HepG2 (cell line): ENCODE data around the gene SPAG9. TPM values are rescaled to one million over a fixed set of nuclear protein-coding genes. Genes with fewer than 3 reads are reported as not detected.
A peak's percentile ranks its signal among the peaks of the same experiment; 100 is the strongest.

ENCODE experiments used
- ATAC-seq: fragments of 200-7000 bp; cut with Tn5 transposase; 3 replicates; pipeline ENCODE4 v1.9.1; 2020; ENCODE audit warnings: mild to moderate bottlenecking, moderate library complexity
- BruUV-seq: library from RNA; stranded (reverse); fragments of 400-500 nt; replicated peaks from 2 replicates; lab custom pipeline; 2021; lab: Mats Ljungman, UMichigan
- CTCF ChIA-PET: fragments of 300-600 bp; formaldehyde crosslinking; extraction: SDS; loops from one replicate; lab custom pipeline; 2021; ENCODE audit warnings: low total read pairs, inconsistent platforms, low intra/inter-chr PET ratio; lab: Yijun Ruan, JAX
- POLR2A ChIA-PET: fragments of 350-600 bp; sonication (Branson Sonifier 250); formaldehyde crosslinking; loops from one replicate; lab custom pipeline; 2020; ENCODE audit warnings: antibody characterized with exemption, inconsistent platforms; lab: Yijun Ruan, JAX
- DNase-seq: peaks from one replicate; pipeline ENCODE4 v3.0.0-alpha.2; 2015; ENCODE audit warnings: low spot score
- FAIRE-seq: peaks from 3 replicates; lab custom pipeline; 2011; peaks lifted over from hg19 to GRCh38; lab: Jason Lieb, UNC
- H2AFZ ChIP-seq: one replicate; pipeline ENCODE4 v1.6.1; 2011; ENCODE audit warnings: low read length, inconsistent platforms
- H3K27ac ChIP-seq: fragments of 300-600 bp; 3 replicates; pipeline ENCODE4 v1.8.0; 2011; ENCODE audit warnings: mixed run types, mild to moderate bottlenecking, mixed read lengths, low read length, inconsistent platforms; ENCODE audit not compliant: insufficient read depth; ENCODE audit errors: extremely low read length
- H3K27me3 ChIP-seq, 2 experiments: fragments of 200-600 bp in 1 of 2; 2 replicates in 1 of 2; 3 replicates in 1 of 2; pipeline versions ENCODE4 v1.6.0 to v1.8.0; 2011; ENCODE audit warnings: low read length in 2 of 2, mild to moderate bottlenecking in 2 of 2, moderate library complexity in 2 of 2, inconsistent platforms in 1 of 2; ENCODE audit not compliant: insufficient read depth in 2 of 2, control insufficient read depth in 1 of 2
- H3K36me3 ChIP-seq, 2 experiments: fragments of 200-600 bp in 1 of 2; replicated peaks in 1 of 2; 2 replicates in 1 of 2; 3 replicates in 1 of 2; pipeline versions ENCODE4 v1.5.1 to v1.8.0; 2011; ENCODE audit warnings: low read length in 2 of 2, inconsistent platforms in 1 of 2; ENCODE audit not compliant: insufficient read depth in 2 of 2, control insufficient read depth in 1 of 2
- H3K4me1 ChIP-seq: 2 replicates; pipeline ENCODE4 v1.5.1; 2012; ENCODE audit warnings: low read length, inconsistent platforms; ENCODE audit not compliant: insufficient read depth
- H3K4me2 ChIP-seq: 2 replicates; pipeline ENCODE4 v1.6.0; 2011; ENCODE audit warnings: low read depth, low read length, inconsistent platforms
- H3K4me3 ChIP-seq, 3 experiments: fragments of 200-600 bp in 1 of 3; sonication (generic), shearing (Covaris generic) in 1 of 3; replicated peaks in 1 of 3; 2 replicates each; pipeline ENCODE4 v1.5.1; 2011 to 2016; ENCODE audit warnings: low read length in 3 of 3, inconsistent platforms in 2 of 3, low read depth in 2 of 3, mild to moderate bottlenecking in 2 of 3, control low read depth in 1 of 3, mixed read lengths in 1 of 3; ENCODE audit not compliant: insufficient read depth in 1 of 3
- H3K79me2 ChIP-seq: one replicate; pipeline ENCODE4 v1.6.1; 2011; ENCODE audit warnings: low read length, inconsistent platforms; ENCODE audit not compliant: insufficient read depth
- H3K9ac ChIP-seq: 2 replicates; pipeline ENCODE4 v1.6.0; 2011; ENCODE audit warnings: mild to moderate bottlenecking, low read depth, low read length, inconsistent platforms; ENCODE audit not compliant: insufficient read depth
- H3K9me3 ChIP-seq: 2 replicates; pipeline ENCODE4 v1.5.1; 2012; ENCODE audit warnings: mild to moderate bottlenecking, low read length
- H4K20me1 ChIP-seq: 2 replicates; pipeline ENCODE4 v1.6.0; 2011; ENCODE audit warnings: inconsistent platforms, mild to moderate bottlenecking, low read length, moderate library complexity; ENCODE audit not compliant: insufficient read depth
- ARNT2 ChIP-seq: sonication (generic); formaldehyde crosslinking; IDR thresholded peaks from 2 replicates; pipeline ENCODE4 v1.8.0; 2022; ENCODE audit warnings: mild to moderate bottlenecking, low read depth, missing genetic modification reagents, moderate library complexity
- FOXC1 ChIP-seq: sonication (generic); formaldehyde crosslinking; IDR thresholded peaks from 2 replicates; pipeline ENCODE4 v1.8.0; 2022; ENCODE audit warnings: mild to moderate bottlenecking, missing genetic modification reagents, borderline replicate concordance
- KDM5B ChIP-seq: sonication (generic); formaldehyde crosslinking; IDR thresholded peaks from 2 replicates; pipeline ENCODE4 v1.4.0; 2020; ENCODE audit warnings: missing genetic modification reagents, mild to moderate bottlenecking, borderline replicate concordance
- MED8 ChIP-seq: sonication (generic); formaldehyde crosslinking; IDR thresholded peaks from 2 replicates; pipeline ENCODE4 v1.8.1; 2023; ENCODE audit warnings: mild to moderate bottlenecking, missing genetic modification reagents; ENCODE audit not compliant: insufficient replicate concordance
- POLR2AphosphoS5 ChIP-seq: IDR thresholded peaks from 2 replicates; pipeline ENCODE4 v1.6.1; 2012; ENCODE audit warnings: low read depth, low read length
- PPARG ChIP-seq: conservative IDR thresholded peaks from 2 replicates; pipeline ENCODE4 v1.6.1; 2016; ENCODE audit warnings: missing biosample characterization, missing genetic modification reagents
- SATB2 ChIP-seq: sonication (generic); formaldehyde crosslinking; IDR thresholded peaks from 2 replicates; pipeline ENCODE4 v1.5.0; 2020; ENCODE audit warnings: missing genetic modification reagents
- U2AF1 ChIP-seq: fragments of 200-400 bp; formaldehyde crosslinking; optimal IDR thresholded peaks from 2 replicates; pipeline ENCODE3; 2017; ENCODE audit warnings: mild to moderate bottlenecking, low read depth, low read length
- ZNF556 ChIP-seq: sonication (generic); formaldehyde crosslinking; IDR thresholded peaks from 2 replicates; pipeline ENCODE4 v1.4.0; 2020; ENCODE audit warnings: mild to moderate bottlenecking, missing genetic modification reagents, borderline replicate concordance
- ZNF781 ChIP-seq: sonication (generic); formaldehyde crosslinking; IDR thresholded peaks from 2 replicates; pipeline ENCODE4 v1.5.1; 2020; ENCODE audit warnings: borderline replicate concordance, mild to moderate bottlenecking, missing genetic modification reagents; ENCODE audit errors: not compliant biosample characterization
- WGBS: methylation state at CpG from one replicate; pipeline ENCODE4 v1.1.6; 2017; ENCODE audit warnings: low lambda C conversion rate; 5-methylcytosine and 5-hydroxymethylcytosine counted together
- in situ Hi-C: cut with HindIII; loops from 2 replicates; pipeline ENCODE4 v1.10.0; 2017; ENCODE audit warnings: low pct_unique_long_range_greater_than_20kb; ENCODE audit not compliant: extremely low pct_ligation_motif_present
- intact Hi-C: fragments of 100-400 bp; cut with micrococcal nuclease; formaldehyde crosslinking; loops from one replicate; pipeline ENCODE4 v1.10.0; 2022; ENCODE audit not compliant: unreplicated experiment
- polyA plus RNA-seq, 8 experiments: library from polyadenylated mRNA; depleted of rRNA in 3 of 8; stranded (reverse) in 7 of 8; unstranded in 1 of 8; fragments of >200 nt; fragmentation: Illumina TruSeq in 4 of 8; extraction: Trizol in 4 of 8; gene quantifications; 2 replicates each; pipeline versions ENCODE4 v1.2.1 to v1.2.3, GENCODE V29; 2011 to 2016; ENCODE audit warnings: low read depth in 4 of 8, missing spikeins in 1 of 8, mixed read lengths in 1 of 8; ENCODE audit not compliant: insufficient read depth in 1 of 8
- total RNA-seq, 5 experiments: library from RNA; depleted of rRNA; stranded (reverse); fragments of >200 nt; fragmentation: Illumina TruSeq; extraction: Trizol; gene quantifications; 2 replicates each; pipeline ENCODE4 v1.2.3, GENCODE V29; 2016; ENCODE audit warnings: low read depth in 1 of 5
- TF ChIP-seq, protein P1 (sequence below): sonication (generic); formaldehyde crosslinking; IDR thresholded peaks from 2 replicates; pipeline ENCODE4 v1.4.0; 2020; ENCODE audit warnings: mild to moderate bottlenecking, missing genetic modification reagents
- TF ChIP-seq, protein P2 (sequence below): IDR thresholded peaks from 2 replicates; pipeline ENCODE4 v1.6.1; 2016; ENCODE audit warnings: missing biosample characterization, missing genetic modification reagents, low read depth
- TF ChIP-seq, protein P3 (sequence below): sonication (generic); formaldehyde crosslinking; IDR thresholded peaks from 2 replicates; pipeline ENCODE4 v1.4.0; 2020; ENCODE audit warnings: mild to moderate bottlenecking, missing genetic modification reagents
- TF ChIP-seq, protein P4 (sequence below): sonication (generic); formaldehyde crosslinking; IDR thresholded peaks from 2 replicates; pipeline ENCODE4 v1.4.0; 2020; ENCODE audit warnings: missing genetic modification reagents
- TF ChIP-seq, protein P5 (sequence below): sonication (generic); formaldehyde crosslinking; IDR thresholded peaks from 2 replicates; pipeline ENCODE4 v1.5.0; 2020; ENCODE audit warnings: missing genetic modification reagents

The SPAG9 gene
- total and polyA plus RNA-seq, 2 of the 13 experiments (the other 11 are each of a cell fraction or from before 2014, with no cell fraction given): 43.2 to 78.6 TPM

DNA sequence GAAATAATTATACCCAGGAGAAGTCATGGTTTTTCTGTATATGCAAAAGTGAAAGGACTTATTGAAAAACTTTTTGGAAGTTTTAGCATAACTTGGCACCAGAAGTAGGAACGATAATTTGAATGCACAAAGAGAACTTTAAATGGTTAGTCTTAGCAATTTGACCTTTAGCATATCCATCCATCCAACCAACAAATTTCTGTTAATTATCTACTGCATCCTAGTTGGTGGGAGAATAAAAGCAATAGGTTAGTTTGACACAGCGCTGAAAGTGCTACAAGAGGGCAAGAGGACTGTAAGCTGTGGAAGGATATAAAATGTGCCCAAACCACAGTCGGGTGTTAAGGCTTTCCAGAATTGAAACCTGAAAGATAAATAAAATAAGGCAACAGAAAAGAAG is 17.6 kb downstream of the SPAG9 start:
- Histone ChIP-seq H3K4me3 (no peak overlapping the region), H3K9ac (no peak overlapping the region), H3K4me1 (peaks cover 70% of the 10 kb centered on the region), H3K27me3 (no peaks in the 10 kb centered on the region), H3K9me3 (no peaks in the 10 kb centered on the region), H3K79me2 (peaks cover 83% of the 10 kb centered on the region), H4K20me1 (peaks cover 41% of the 10 kb centered on the region; the same call in 1 of the 2 replicates), H3K36me3 (peaks cover 0 to 4% of the 10 kb centered on the region in 2 experiments; a peak in 3 of 5 replicates), H2AFZ (no peak overlapping the region), H3K27ac (peak overlapping the region; percentile 11), H3K4me2 (peak overlapping the region; percentile 40)
- in situ Hi-C loops (no loop called here), intact Hi-C loops (no loop called here)
- FAIRE-seq: no peak
- POLR2A ChIA-PET: no interaction called here
- DNase-seq: no peak
- ATAC-seq: peak; percentile 79
- CTCF ChIA-PET: no interaction called here
- no TSS peak for BruUV-seq
- 13% methylated on average over 3 of the region's 3 CpGs for WGBS
- TF ChIP-seq, protein P1, sequence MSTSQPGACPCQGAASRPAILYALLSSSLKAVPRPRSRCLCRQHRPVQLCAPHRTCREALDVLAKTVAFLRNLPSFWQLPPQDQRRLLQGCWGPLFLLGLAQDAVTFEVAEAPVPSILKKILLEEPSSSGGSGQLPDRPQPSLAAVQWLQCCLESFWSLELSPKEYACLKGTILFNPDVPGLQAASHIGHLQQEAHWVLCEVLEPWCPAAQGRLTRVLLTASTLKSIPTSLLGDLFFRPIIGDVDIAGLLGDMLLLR: no peak
- TF ChIP-seq KDM5B (CRISPR knock-in tag): no peak
- TF ChIP-seq ZNF781 (CRISPR knock-in tag): no peak
- no peak for TF ChIP-seq SATB2 (CRISPR knock-in tag)
- TF ChIP-seq PPARG (CRISPR knock-in tag): 0 out of 2 replicates have a peak, but pooled peaks have one; percentile 18
- TF ChIP-seq, protein P2, sequence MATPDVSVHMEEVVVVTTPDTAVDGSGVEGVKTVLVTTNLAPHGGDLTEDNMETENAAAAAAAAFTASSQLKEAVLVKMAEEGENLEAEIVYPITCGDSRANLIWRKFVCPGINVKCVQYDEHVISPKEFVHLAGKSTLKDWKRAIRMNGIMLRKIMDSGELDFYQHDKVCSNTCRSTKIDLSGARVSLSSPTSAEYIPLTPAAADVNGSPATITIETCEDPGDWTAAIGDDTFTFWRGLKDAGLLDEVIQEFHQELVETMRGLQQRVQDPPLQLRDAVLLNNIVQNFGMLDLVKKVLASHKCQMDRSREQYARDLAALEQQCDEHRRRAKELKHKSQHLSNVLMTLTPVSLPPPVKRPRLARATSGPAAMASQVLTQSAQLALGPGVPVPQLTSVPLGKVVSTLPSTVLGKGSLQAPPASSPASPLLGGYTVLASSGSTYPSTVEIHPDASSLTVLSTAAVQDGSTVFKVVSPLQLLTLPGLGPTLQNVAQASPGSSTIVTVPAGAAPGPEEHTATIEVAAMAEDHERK (CRISPR knock-in tag): no peak
- TF ChIP-seq, protein P3, sequence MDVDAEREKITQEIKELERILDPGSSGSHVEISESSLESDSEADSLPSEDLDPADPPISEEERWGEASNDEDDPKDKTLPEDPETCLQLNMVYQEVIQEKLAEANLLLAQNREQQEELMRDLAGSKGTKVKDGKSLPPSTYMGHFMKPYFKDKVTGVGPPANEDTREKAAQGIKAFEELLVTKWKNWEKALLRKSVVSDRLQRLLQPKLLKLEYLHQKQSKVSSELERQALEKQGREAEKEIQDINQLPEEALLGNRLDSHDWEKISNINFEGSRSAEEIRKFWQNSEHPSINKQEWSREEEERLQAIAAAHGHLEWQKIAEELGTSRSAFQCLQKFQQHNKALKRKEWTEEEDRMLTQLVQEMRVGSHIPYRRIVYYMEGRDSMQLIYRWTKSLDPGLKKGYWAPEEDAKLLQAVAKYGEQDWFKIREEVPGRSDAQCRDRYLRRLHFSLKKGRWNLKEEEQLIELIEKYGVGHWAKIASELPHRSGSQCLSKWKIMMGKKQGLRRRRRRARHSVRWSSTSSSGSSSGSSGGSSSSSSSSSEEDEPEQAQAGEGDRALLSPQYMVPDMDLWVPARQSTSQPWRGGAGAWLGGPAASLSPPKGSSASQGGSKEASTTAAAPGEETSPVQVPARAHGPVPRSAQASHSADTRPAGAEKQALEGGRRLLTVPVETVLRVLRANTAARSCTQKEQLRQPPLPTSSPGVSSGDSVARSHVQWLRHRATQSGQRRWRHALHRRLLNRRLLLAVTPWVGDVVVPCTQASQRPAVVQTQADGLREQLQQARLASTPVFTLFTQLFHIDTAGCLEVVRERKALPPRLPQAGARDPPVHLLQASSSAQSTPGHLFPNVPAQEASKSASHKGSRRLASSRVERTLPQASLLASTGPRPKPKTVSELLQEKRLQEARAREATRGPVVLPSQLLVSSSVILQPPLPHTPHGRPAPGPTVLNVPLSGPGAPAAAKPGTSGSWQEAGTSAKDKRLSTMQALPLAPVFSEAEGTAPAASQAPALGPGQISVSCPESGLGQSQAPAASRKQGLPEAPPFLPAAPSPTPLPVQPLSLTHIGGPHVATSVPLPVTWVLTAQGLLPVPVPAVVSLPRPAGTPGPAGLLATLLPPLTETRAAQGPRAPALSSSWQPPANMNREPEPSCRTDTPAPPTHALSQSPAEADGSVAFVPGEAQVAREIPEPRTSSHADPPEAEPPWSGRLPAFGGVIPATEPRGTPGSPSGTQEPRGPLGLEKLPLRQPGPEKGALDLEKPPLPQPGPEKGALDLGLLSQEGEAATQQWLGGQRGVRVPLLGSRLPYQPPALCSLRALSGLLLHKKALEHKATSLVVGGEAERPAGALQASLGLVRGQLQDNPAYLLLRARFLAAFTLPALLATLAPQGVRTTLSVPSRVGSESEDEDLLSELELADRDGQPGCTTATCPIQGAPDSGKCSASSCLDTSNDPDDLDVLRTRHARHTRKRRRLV (CRISPR knock-in tag): no peak
- no peak for TF ChIP-seq MED8 (CRISPR knock-in tag)
- TF ChIP-seq, protein P4, sequence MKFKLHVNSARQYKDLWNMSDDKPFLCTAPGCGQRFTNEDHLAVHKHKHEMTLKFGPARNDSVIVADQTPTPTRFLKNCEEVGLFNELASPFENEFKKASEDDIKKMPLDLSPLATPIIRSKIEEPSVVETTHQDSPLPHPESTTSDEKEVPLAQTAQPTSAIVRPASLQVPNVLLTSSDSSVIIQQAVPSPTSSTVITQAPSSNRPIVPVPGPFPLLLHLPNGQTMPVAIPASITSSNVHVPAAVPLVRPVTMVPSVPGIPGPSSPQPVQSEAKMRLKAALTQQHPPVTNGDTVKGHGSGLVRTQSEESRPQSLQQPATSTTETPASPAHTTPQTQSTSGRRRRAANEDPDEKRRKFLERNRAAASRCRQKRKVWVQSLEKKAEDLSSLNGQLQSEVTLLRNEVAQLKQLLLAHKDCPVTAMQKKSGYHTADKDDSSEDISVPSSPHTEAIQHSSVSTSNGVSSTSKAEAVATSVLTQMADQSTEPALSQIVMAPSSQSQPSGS (CRISPR knock-in tag): no peak
- TF ChIP-seq ZNF556 (CRISPR knock-in tag): no peak
- TF ChIP-seq U2AF1: no peak
- TF ChIP-seq, protein P5, sequence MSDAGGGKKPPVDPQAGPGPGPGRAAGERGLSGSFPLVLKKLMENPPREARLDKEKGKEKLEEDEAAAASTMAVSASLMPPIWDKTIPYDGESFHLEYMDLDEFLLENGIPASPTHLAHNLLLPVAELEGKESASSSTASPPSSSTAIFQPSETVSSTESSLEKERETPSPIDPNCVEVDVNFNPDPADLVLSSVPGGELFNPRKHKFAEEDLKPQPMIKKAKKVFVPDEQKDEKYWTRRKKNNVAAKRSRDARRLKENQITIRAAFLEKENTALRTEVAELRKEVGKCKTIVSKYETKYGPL (CRISPR knock-in tag): no peak
- no peak for TF ChIP-seq ARNT2 (CRISPR knock-in tag)
- no peak for TF ChIP-seq FOXC1 (CRISPR knock-in tag)
- TF ChIP-seq POLR2AphosphoS5: no peak
